Measurements from ENCODE around the gene ADK. TPM values are rescaled to one million over a fixed set of nuclear protein-coding genes. Genes with fewer than 3 reads are reported as not detected.

The ADK gene
- total and polyA plus RNA-seq, 11 donors = 20.8 to 55.5 (median 39.8) TPM

- Histone ChIP-seq H3K36me3 (peaks cover 0 to 24% (median 8%) of the 10 kb centered on the region in 9 donors), H3K27ac (peak within 1 kb of the TSS; percentile 85 to 97 (median 92)), H3K4me1 (peaks cover 0 to 45% (median 35%) of the 10 kb centered on the region in 12 donors), H3K27me3 (no peaks in the 10 kb centered on the region), H3K4me3 (peak within 1 kb of the TSS; percentile 65 to 96 (median 88)), H3K9me3 (no peaks in the 10 kb centered on the region)
- DNase-seq = peak; percentile 85 to 90 (median 88)
- peak; percentile 61 to 73 (median 66) for ATAC-seq
- intact Hi-C loops (cut with DNase I) = loop anchor here in 4 of 10 donors (10.0 kb wide), 3 partner anchors 84 to 1084 kb away; partner anchors contain the start of gene COMTD1 (in 2 of the 4)
- 0 to 1% (median 0%) methylated on average over 29 to 32 of the region's 32 CpGs for WGBS, 4 donors
- TF ChIP-seq CTCF (IDR thresholded peaks at IDR 0.05) (no peak), POLR2A (IDR thresholded peaks at IDR 0.05) (no peak)
Observed at GRCh38 chr10:74150204-74150989, 624 bp upstream of the ADK start, which contains the start of gene AP3M1. Gene AP3M1, minus strand, starts transcription at chr10:74150828. Its CDS starts 12,449 bp downstream, at chr10:74138379.

- peaks cover 0 to 49% (median 38%) of the 10 kb centered on the region in 12 donors for H3K4me1 ChIP-seq
- 19 to 24% (median 21%) methylated on average over 5 of the region's 5 CpGs for WGBS, 4 donors
- TF ChIP-seq POLR2A (IDR thresholded peaks at IDR 0.05) (no peak), CTCF (IDR thresholded peaks at IDR 0.05) (no peak)
- peak overlapping the region; percentile 85 to 97 (median 92) for H3K27ac ChIP-seq
- H3K36me3 ChIP-seq = peaks cover 0 to 10% (median 3%) of the 10 kb centered on the region in 9 donors
- intact Hi-C loops (cut with DNase I) = loop anchor here in 4 of 10 donors (1.0 to 10.0 kb wide), 4 partner anchors 24 to 1083 kb away; partner anchors contain the start of gene COMTD1 (in 2 of the 4)
- ATAC-seq (no peak), DNase-seq (no peak)
- no peaks in the 10 kb centered on the region for H3K9me3 ChIP-seq
- peak overlapping the region; percentile 65 to 96 (median 88) for H3K4me3 ChIP-seq
- no peaks in the 10 kb centered on the region for H3K27me3 ChIP-seq
Observed at GRCh38 chr10:74151879-74152722, 1.1 kb downstream of the ADK start.

GRCh38 chr10:74153123-74153522 is 2.1 kb downstream of the ADK start:
- DNase-seq (no peak), ATAC-seq (peak in 2 of 4 donors; percentile 6 to 14)
- Histone ChIP-seq H3K27ac (peak overlapping the region in 11 of 12 donors; percentile 23 to 95 (median 92)), H3K36me3 (peaks cover 0 to 2% (median 0%) of the 10 kb centered on the region in 9 donors), H3K9me3 (no peaks in the 10 kb centered on the region), H3K4me3 (peak overlapping the region in 8 of 12 donors; percentile 0 to 96 (median 80)), H3K27me3 (no peaks in the 10 kb centered on the region), H3K4me1 (peaks cover 0 to 57% (median 38%) of the 10 kb centered on the region in 12 donors)
- TF ChIP-seq CTCF (IDR thresholded peaks at IDR 0.05) (peak in 11 of 12 donors; percentile 25 to 61 (median 43)), POLR2A (IDR thresholded peaks at IDR 0.05) (no peak)
- intact Hi-C loops (cut with DNase I) = loop anchor here in 4 of 10 donors (10.0 kb wide), 3 partner anchors 82 to 1082 kb away; partner anchors contain the start of gene COMTD1 (in 2 of the 4)
- 30 to 43% (median 34%) methylated on average over 4 of the region's 4 CpGs for WGBS, 4 donors

Data from heart left ventricle (tissue), 16 donors.